Gastrocnemius medialis (tissue), 4 donors: ENCODE measurements around the gene DUS1L.

ENCODE experiments used
- CTCF ChIP-seq, 5 experiments: fragments of 450-650 bp in 3 of 5; fragments of 200-600 bp in 2 of 5; sonication (generic) in 2 of 5; IDR thresholded peaks in 4 of 5; conservative IDR thresholded peaks in 1 of 5; 1 replicate in 4 of 5; 2 replicates in 1 of 5; pipeline ENCODE4 v1.5.1; 2016 to 2019; ENCODE audit warnings: antibody characterized with exemption in 5 of 5, mild to moderate bottlenecking in 3 of 5, moderate library complexity in 3 of 5
- POLR2A ChIP-seq, 2 donors: fragments of 450-650 bp; IDR thresholded peaks; one replicate each; pipeline ENCODE4 v1.6.1; 2017; ENCODE audit warnings: antibody characterized with exemption in 2 of 2, mild to moderate bottlenecking in 2 of 2, moderate library complexity in 2 of 2

GRCh38 chr17:82016061-82016874 is 49.3 kb downstream of the DUS1L start:
- TF ChIP-seq CTCF (IDR thresholded peaks at IDR 0.05 in 4 of 5, conservative IDR thresholded peaks at IDR 0.05 in 1 of 5) (no peak), POLR2A (IDR thresholded peaks at IDR 0.05) (no peak)
